Endothelial cell (in vitro differentiated cells): ENCODE data around the gene TNFRSF8. TPM values are rescaled to one million over a fixed set of nuclear protein-coding genes. Genes with fewer than 3 reads are reported as not detected.

Experiments used
- DNase-seq: peaks from one replicate; pipeline ENCODE4 v3.0.0; 2021; ENCODE audit warnings: low spot score
- H3K27ac Mint-ChIP-seq: one replicate; pipeline ENCODE4 v1.8.0; 2021; ENCODE audit warnings: mixed read lengths, inconsistent platforms; ENCODE audit not compliant: unreplicated experiment
- H3K27me3 Mint-ChIP-seq: one replicate; pipeline ENCODE4 v1.8.0; 2021; ENCODE audit warnings: mild to moderate bottlenecking, moderate library complexity, mixed read lengths, inconsistent platforms; ENCODE audit not compliant: unreplicated experiment
- H3K36me3 Mint-ChIP-seq: one replicate; pipeline ENCODE4 v1.8.0; 2021; ENCODE audit warnings: mild to moderate bottlenecking, low read depth, mixed read lengths, inconsistent platforms; ENCODE audit not compliant: unreplicated experiment
- H3K4me1 Mint-ChIP-seq: one replicate; pipeline ENCODE4 v1.8.0; 2021; ENCODE audit warnings: mild to moderate bottlenecking, mixed read lengths, inconsistent platforms; ENCODE audit not compliant: unreplicated experiment
- H3K4me3 Mint-ChIP-seq: one replicate; pipeline ENCODE4 v1.8.0; 2021; ENCODE audit warnings: mild to moderate bottlenecking, mixed read lengths, inconsistent platforms; ENCODE audit not compliant: unreplicated experiment
- H3K9me3 Mint-ChIP-seq: one replicate; pipeline ENCODE4 v1.8.0; 2021; ENCODE audit warnings: mixed read lengths, inconsistent platforms; ENCODE audit not compliant: unreplicated experiment
- total RNA-seq: library from RNA; stranded (reverse); fragmentation: NEBNext Ultra II Directional; extraction: Animal tissue kit (Norgen Biotek cat#: 25700); gene quantifications from one replicate; pipeline ENCODE4 v1.2.1, GENCODE V29; 2021; ENCODE audit not compliant: unreplicated experiment
- TF ChIP-seq, protein P1 (sequence below): fragments of 200-600 bp; sonication (generic); IDR thresholded peaks from one replicate; pipeline ENCODE4 v1.5.0; 2021; ENCODE audit warnings: antibody characterized with exemption; ENCODE audit not compliant: unreplicated experiment

Gene TNFRSF8
- total RNA-seq, 1 donor from 2014 or later = 1.9 TPM

DNA sequence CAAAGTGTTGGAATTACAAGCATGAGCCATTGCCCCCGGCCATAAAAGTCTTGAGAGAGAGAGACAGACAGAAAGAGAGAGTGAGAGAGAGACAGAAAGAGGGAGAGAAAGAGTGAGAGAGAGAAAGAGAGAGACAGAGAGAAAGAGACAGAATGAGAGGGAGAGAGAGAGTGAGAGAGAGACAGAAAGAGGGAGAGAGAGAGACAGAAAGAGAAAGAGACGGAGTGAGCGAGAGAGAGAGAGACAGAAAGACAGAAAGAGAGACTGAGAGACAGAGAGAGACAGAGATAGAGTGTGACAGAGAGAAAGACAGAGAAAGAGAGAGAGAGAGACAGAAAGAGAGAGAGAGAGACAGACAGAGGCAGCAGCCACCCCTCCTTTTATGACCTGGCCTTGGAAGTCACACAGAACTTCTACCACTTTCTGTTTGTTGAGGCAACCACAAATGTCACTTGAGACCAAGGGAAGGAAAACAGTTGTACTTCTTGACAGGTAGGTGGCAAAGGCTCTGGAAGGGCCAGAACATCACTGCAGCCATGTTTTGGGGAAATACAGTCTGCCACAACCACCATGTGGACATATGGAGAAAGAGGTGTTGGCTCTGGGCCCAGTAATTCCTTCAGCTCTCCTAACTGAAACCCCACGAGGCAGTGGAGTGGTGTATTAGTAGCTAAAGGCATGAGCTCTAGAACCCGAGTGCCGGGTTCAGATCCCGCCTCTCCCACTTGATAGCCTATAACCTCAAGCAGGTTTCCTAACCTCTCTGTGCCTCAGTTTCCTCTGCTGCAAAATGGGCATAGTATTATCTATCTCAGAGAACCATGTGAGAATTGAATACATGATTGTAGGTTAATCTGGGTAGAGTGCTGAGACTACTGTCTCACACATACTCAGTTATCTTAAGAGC is 50.6 kb downstream of the TNFRSF8 start:
- Mint-ChIP-seq H3K27ac (no peak overlapping the region), H3K4me3 (no peak overlapping the region), H3K36me3 (no peaks in the 10 kb centered on the region), H3K4me1 (no peaks in the 10 kb centered on the region), H3K27me3 (peaks cover 5% of the 10 kb centered on the region), H3K9me3 (no peaks in the 10 kb centered on the region)
- TF ChIP-seq, protein P1, sequence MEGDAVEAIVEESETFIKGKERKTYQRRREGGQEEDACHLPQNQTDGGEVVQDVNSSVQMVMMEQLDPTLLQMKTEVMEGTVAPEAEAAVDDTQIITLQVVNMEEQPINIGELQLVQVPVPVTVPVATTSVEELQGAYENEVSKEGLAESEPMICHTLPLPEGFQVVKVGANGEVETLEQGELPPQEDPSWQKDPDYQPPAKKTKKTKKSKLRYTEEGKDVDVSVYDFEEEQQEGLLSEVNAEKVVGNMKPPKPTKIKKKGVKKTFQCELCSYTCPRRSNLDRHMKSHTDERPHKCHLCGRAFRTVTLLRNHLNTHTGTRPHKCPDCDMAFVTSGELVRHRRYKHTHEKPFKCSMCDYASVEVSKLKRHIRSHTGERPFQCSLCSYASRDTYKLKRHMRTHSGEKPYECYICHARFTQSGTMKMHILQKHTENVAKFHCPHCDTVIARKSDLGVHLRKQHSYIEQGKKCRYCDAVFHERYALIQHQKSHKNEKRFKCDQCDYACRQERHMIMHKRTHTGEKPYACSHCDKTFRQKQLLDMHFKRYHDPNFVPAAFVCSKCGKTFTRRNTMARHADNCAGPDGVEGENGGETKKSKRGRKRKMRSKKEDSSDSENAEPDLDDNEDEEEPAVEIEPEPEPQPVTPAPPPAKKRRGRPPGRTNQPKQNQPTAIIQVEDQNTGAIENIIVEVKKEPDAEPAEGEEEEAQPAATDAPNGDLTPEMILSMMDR = no peak
- no peak for DNase-seq

DNA sequence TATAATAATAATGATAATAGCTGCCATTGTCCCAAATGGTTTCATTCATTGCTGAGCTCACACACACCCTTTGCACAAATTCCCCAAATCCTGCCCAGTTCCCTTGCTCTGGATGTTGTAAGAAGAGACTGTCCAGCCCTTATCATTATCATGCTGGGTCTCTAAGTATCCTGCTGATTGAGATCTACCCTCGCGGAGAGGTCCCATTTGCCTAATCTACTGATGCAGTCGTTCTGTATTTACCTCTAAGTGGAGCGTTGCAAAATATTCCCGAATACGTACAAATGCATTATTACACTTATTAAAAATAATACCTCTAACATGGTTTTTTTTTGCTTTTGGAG is 51.2 kb downstream of the TNFRSF8 start:
- no peaks in the 10 kb centered on the region for H3K4me1 Mint-ChIP-seq
- no peak for DNase-seq
- H3K9me3 Mint-ChIP-seq = no peaks in the 10 kb centered on the region
- H3K36me3 Mint-ChIP-seq = no peaks in the 10 kb centered on the region
- H3K4me3 Mint-ChIP-seq = no peak overlapping the region
- TF ChIP-seq, protein P1 = no peak
- H3K27ac Mint-ChIP-seq = no peak overlapping the region
- H3K27me3 Mint-ChIP-seq = peaks cover 5% of the 10 kb centered on the region

DNA sequence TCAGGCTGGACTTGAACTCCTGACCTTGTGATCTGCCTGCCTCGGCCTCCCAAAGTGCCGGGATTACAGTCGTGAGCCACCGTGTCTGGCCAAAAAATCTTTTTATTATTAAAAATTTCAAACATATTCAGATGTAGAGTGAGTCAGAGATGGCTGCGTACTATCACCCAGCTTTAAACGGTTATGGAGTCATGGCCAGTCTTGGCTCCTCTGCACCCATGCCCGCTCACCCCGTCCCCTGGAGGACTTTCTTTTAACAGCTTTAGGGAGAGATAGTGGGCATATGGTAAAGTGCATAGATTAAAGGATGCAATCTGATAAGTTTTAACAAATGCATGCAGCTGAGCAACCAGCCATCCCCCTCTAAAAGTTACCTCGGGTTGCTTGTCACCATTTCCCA is 51.8 kb downstream of the TNFRSF8 start:
- Mint-ChIP-seq H3K27ac (no peak overlapping the region), H3K27me3 (peaks cover 5% of the 10 kb centered on the region), H3K4me3 (no peak overlapping the region), H3K4me1 (no peaks in the 10 kb centered on the region), H3K36me3 (no peaks in the 10 kb centered on the region), H3K9me3 (no peaks in the 10 kb centered on the region)
- DNase-seq = no peak
- TF ChIP-seq, protein P1 = no peak

DNA sequence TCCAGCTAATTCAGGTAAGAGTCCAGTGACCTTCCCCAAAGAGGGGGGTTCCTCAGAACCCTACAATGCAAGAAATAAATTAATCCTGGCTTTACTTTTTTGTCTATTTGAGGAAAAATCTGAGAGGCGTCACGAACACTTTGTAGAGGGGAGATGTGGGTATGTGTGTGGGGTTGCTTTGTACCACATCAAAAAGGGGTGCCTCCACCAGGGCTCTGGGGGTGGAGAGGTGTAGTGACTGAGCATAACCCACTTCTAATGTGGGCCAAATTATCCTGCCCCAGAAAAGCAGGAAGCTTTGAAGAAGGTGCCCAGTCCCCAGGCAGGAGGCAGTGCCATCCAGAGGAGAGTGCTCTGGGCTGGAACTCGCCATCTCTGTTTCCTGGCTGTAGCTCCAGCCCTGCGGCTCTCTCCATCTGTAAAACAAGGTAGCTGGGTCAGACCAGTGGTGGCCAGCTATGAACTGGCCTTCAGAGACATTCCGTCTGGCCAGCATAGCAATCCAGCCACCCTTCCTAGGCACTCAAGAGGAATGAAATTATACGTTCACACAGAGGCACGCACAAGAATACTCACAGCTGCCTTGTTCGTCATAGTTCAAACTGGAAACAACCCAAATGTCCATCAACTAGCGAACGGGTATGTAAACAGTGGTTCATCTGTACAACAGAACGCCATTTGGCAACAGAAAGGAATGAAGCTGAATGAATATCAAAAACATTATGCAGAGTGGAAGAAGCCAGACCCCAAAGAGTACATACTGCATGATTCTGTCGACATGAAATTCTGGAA is 58.3 kb downstream of the TNFRSF8 start:
- no peak for DNase-seq
- Mint-ChIP-seq H3K27me3 (peaks cover 6% of the 10 kb centered on the region), H3K9me3 (no peaks in the 10 kb centered on the region), H3K4me1 (peaks cover 24% of the 10 kb centered on the region), H3K4me3 (no peak overlapping the region), H3K27ac (peak overlapping the region; percentile 22), H3K36me3 (no peaks in the 10 kb centered on the region)
- TF ChIP-seq, protein P1 = no peak

DNA sequence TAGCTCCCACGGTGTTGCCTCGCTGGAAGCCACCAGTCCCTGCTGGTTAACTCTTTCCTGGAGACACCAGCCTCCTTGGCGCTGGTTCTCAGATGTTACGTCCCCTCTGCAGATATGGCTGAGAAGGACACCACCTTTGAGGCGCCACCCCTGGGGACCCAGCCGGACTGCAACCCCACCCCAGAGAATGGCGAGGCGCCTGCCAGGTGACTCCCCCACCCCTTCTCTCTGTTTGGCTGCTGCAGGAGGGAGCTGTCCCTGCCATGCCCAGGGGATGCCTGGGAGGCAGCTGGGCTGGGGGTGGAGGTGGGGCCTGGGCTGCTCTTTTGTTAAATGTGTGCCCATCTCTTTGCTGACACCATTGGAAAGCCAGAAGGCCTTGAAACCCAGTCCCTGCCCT is 60.1 kb downstream of the TNFRSF8 start:
- DNase-seq = no peak
- TF ChIP-seq, protein P1 = no peak
- Mint-ChIP-seq H3K27me3 (peaks cover 6% of the 10 kb centered on the region), H3K4me1 (peaks cover 27% of the 10 kb centered on the region), H3K9me3 (no peaks in the 10 kb centered on the region), H3K27ac (no peak overlapping the region), H3K36me3 (no peaks in the 10 kb centered on the region), H3K4me3 (no peak overlapping the region)
